ENCODE measurements around the gene GJD3. TPM values are rescaled to one million over a fixed set of nuclear protein-coding genes. Genes with fewer than 3 reads are reported as not detected.

GJD3 gene
- total and polyA plus RNA-seq, 9 of the 15 experiments (the other 6 are each of a cell fraction or from before 2014, with no cell fraction given) = 0.17 to 0.38 TPM; not detected in 7

DNA sequence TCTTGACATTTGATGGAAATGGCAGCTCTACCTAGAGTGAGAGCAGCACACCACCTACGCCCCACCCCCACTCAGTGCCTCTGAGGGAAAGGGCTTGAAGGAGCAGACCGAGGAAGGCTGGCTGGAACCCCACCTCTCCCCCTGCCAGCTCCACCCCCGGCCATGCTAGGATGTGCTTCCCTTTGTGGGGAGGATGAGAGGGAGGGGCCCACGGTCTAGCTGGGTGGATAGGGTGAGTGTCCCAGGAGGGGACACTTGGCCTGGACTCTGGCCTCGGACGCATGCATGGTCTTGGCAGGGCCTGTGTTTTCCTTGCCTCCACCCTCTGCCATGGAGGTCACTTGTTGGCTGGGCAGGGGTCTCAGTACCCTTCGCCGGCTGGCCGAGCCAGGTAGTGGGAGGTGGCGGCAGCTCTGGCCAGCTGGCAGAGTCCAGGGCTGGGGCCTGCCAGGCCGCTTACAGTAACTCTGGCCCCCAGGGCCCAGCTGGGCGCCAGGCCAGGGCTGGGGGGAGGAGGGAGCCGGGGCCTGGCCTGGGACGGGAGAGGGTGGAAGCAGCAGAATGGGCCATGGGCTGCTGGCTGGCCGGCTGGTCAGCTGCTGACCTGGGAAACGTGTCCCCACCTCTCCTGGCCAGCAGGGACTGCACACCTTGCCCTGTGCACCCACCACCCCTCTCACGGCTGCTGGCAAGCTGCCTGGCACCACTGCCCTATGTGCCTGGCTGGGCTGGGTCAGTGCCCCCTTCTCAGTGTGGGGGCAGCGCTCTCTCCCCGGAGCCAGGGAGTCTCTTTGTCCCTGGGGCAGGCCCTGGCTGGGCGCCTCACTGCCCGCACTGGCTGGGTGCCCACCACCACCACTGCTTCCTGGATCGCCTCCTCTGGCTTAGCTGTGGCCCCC, 32.5 kb downstream of the GJD3 start (continued):
- TF ChIP-seq, protein P1, sequence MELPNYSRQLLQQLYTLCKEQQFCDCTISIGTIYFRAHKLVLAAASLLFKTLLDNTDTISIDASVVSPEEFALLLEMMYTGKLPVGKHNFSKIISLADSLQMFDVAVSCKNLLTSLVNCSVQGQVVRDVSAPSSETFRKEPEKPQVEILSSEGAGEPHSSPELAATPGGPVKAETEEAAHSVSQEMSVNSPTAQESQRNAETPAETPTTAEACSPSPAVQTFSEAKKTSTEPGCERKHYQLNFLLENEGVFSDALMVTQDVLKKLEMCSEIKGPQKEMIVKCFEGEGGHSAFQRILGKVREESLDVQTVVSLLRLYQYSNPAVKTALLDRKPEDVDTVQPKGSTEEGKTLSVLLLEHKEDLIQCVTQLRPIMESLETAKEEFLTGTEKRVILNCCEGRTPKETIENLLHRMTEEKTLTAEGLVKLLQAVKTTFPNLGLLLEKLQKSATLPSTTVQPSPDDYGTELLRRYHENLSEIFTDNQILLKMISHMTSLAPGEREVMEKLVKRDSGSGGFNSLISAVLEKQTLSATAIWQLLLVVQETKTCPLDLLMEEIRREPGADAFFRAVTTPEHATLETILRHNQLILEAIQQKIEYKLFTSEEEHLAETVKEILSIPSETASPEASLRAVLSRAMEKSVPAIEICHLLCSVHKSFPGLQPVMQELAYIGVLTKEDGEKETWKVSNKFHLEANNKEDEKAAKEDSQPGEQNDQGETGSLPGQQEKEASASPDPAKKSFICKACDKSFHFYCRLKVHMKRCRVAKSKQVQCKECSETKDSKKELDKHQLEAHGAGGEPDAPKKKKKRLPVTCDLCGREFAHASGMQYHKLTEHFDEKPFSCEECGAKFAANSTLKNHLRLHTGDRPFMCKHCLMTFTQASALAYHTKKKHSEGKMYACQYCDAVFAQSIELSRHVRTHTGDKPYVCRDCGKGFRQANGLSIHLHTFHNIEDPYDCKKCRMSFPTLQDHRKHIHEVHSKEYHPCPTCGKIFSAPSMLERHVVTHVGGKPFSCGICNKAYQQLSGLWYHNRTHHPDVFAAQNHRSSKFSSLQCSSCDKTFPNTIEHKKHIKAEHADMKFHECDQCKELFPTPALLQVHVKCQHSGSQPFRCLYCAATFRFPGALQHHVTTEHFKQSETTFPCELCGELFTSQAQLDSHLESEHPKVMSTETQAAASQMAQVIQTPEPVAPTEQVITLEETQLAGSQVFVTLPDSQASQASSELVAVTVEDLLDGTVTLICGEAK (IDR thresholded peaks at IDR 0.05) = no peak
- TF ChIP-seq, protein P1 (CRISPR knock-in tag; IDR thresholded peaks at IDR 0.05) = no peak
- TF ChIP-seq PCBP2 (IDR thresholded peaks at IDR 0.05; ENCODE audit: low read depth, low read length, poor library complexity, severe bottlenecking) (no peak), TRIM24 (IDR thresholded peaks at IDR 0.05) (no peak), RFX1 (IDR thresholded peaks at IDR 0.05) (no peak), U2AF2 (optimal IDR thresholded peaks at IDR 0.05; ENCODE audit: low read depth, low read length) (no peak), SREBF2 (CRISPR knock-in tag; IDR thresholded peaks at IDR 0.05) (no peak), HDAC8 (tag; IDR thresholded peaks at IDR 0.05) (no peak), PYGO2 (tag; IDR thresholded peaks at IDR 0.05) (no peak), HMGN3 (IDR thresholded peaks at IDR 0.05; ENCODE audit: borderline replicate concordance, extremely low read depth, insufficient read length, low read depth, low read length) (peak; percentile 29), RAD51 (IDR thresholded peaks at IDR 0.05; ENCODE audit: borderline replicate concordance, low read depth) (no peak)
- TF ChIP-seq, protein P2, sequence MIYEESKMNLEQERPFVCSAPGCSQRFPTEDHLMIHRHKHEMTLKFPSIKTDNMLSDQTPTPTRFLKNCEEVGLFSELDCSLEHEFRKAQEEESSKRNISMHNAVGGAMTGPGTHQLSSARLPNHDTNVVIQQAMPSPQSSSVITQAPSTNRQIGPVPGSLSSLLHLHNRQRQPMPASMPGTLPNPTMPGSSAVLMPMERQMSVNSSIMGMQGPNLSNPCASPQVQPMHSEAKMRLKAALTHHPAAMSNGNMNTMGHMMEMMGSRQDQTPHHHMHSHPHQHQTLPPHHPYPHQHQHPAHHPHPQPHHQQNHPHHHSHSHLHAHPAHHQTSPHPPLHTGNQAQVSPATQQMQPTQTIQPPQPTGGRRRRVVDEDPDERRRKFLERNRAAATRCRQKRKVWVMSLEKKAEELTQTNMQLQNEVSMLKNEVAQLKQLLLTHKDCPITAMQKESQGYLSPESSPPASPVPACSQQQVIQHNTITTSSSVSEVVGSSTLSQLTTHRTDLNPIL (CRISPR knock-in tag; IDR thresholded peaks at IDR 0.05) = no peak

Measured in K562 (cell line).